GM12878 (cell line): ENCODE data around the gene FUT3. TPM values are rescaled to one million over a fixed set of nuclear protein-coding genes. Genes with fewer than 3 reads are reported as not detected.

ENCODE experiments used
- ATAC-seq: fragments of 200-7000 bp; cut with Tn5 transposase; 3 replicates; pipeline ENCODE4 v1.9.1; 2020; ENCODE audit warnings: mild to moderate bottlenecking, moderate library complexity
- BruUV-seq: library from RNA; stranded (reverse); fragments of 400-500 nt; replicated peaks from 2 replicates; lab custom pipeline; 2021; lab: Mats Ljungman, UMichigan
- CTCF ChIA-PET: fragments of 300-600 bp; sonication (Branson Sonifier 250); formaldehyde crosslinking; extraction: SDS; loops from one replicate; lab custom pipeline; 2021; ENCODE audit warnings: inconsistent platforms; lab: Yijun Ruan, JAX
- POLR2A ChIA-PET: fragments of 350-600 bp; formaldehyde crosslinking; extraction: SDS; loops from one replicate; lab custom pipeline; 2021; ENCODE audit warnings: inconsistent platforms; lab: Charles Lee
- RAD21 ChIA-PET: fragments of 300-600 bp; sonication (Branson Sonifier 250); formaldehyde crosslinking; loops from one replicate; lab custom pipeline; 2023; ENCODE audit warnings: antibody characterized with exemption; ENCODE audit not compliant: unreplicated experiment; lab: Charles Lee
- SMC1A ChIA-PET: fragments of 300-600 bp; sonication (Branson Sonifier 250); formaldehyde crosslinking; loops from one replicate; lab custom pipeline; 2023; ENCODE audit not compliant: unreplicated experiment, uncharacterized antibody; lab: Charles Lee
- DNase-seq: peaks from one replicate; pipeline ENCODE4 v3.0.0-alpha.2; 2011; ENCODE audit warnings: low read depth, low spot score
- FAIRE-seq: peaks from 3 replicates; lab custom pipeline; 2011; peaks lifted over from hg19 to GRCh38; lab: Jason Lieb, UNC
- H2AFZ ChIP-seq: 2 replicates; pipeline ENCODE4 v1.6.0; 2011; ENCODE audit warnings: low read depth, low read length, control low read depth; ENCODE audit not compliant: control insufficient read depth
- H3K27ac ChIP-seq: 2 replicates; pipeline ENCODE4 v1.5.1; 2011; ENCODE audit warnings: control low read depth; ENCODE audit not compliant: control insufficient read depth, insufficient read depth
- H3K27me3 ChIP-seq, 2 experiments: replicated peaks in 1 of 2; 2 replicates each; pipeline versions ENCODE4 v1.6.0 to v1.6.1; 2011; ENCODE audit warnings: low read length in 1 of 2; ENCODE audit not compliant: control insufficient read depth in 2 of 2, insufficient read depth in 2 of 2
- H3K36me3 ChIP-seq, 2 experiments: 2 replicates each; pipeline ENCODE4 v1.5.1; 2011; ENCODE audit warnings: low read length in 1 of 2; ENCODE audit not compliant: control insufficient read depth in 2 of 2, insufficient read depth in 2 of 2
- H3K4me1 ChIP-seq: 2 replicates; pipeline ENCODE4 v1.6.1; 2011; ENCODE audit warnings: mild to moderate bottlenecking, low read length, moderate library complexity, mixed read lengths; ENCODE audit not compliant: control insufficient read depth, insufficient read depth
- H3K4me2 ChIP-seq: 2 replicates; pipeline ENCODE4 v1.6.0; 2011; ENCODE audit warnings: control low read depth; ENCODE audit not compliant: control insufficient read depth, insufficient read depth
- H3K4me3 ChIP-seq: fragments of 200-600 bp; sonication (generic); 2 replicates; pipeline ENCODE4 v1.5.1; 2016
- H3K79me2 ChIP-seq: 2 replicates; pipeline ENCODE4 v1.6.0; 2011; ENCODE audit warnings: low read length; ENCODE audit not compliant: control insufficient read depth, insufficient read depth
- H3K9ac ChIP-seq: 2 replicates; pipeline ENCODE4 v1.8.0; 2011; ENCODE audit warnings: low read length, control low read depth, mixed read lengths; ENCODE audit not compliant: control insufficient read depth, insufficient read depth
- H3K9me3 ChIP-seq: replicated peaks from 3 replicates; pipeline ENCODE4 v1.5.1; 2011; ENCODE audit warnings: mild to moderate bottlenecking, low read length; ENCODE audit not compliant: control insufficient read depth, insufficient read depth
- H4K20me1 ChIP-seq: 2 replicates; pipeline ENCODE4 v1.6.0; 2011; ENCODE audit not compliant: control insufficient read depth, insufficient read depth
- ASH2L ChIP-seq: fragments of 300-600, 200-600 bp; sonication (generic); IDR thresholded peaks from 2 replicates; pipeline ENCODE4 v1.6.1; 2017; ENCODE audit warnings: low read depth, mild to moderate bottlenecking, borderline replicate concordance
- CUX1 ChIP-seq: IDR thresholded peaks from 2 replicates; pipeline ENCODE4 v1.6.1; 2012; ENCODE audit warnings: improper control_type of control experiment, low read depth, low read length; ENCODE audit not compliant: insufficient replicate concordance
- GABPA ChIP-seq: IDR thresholded peaks from 2 replicates; pipeline ENCODE4 v1.6.1; 2014; ENCODE audit warnings: antibody characterized with exemption, low read depth, mild to moderate bottlenecking, inconsistent platforms
- RFX5 ChIP-seq: IDR thresholded peaks from 2 replicates; pipeline ENCODE4 v1.6.1; 2011; ENCODE audit warnings: low read depth, low read length, improper control_type of control experiment
- WGBS: methylation state at CpG from one replicate; pipeline ENCODE4 v1.1.6; 2016; ENCODE audit warnings: low lambda C conversion rate; ENCODE audit not compliant: insufficient replicate concordance, insufficient coverage; ENCODE audit errors: missing lambda C conversion rate; 5-methylcytosine and 5-hydroxymethylcytosine counted together
- in situ Hi-C: fragments of 300-500 bp; cut with MboI; formaldehyde crosslinking; loops from 9 replicates; pipeline ENCODE4 v1.14.3; 2018; ENCODE audit warnings: mixed read lengths
- intact Hi-C: fragments of 100-400 bp; cut with micrococcal nuclease; formaldehyde crosslinking; loops from one replicate; pipeline ENCODE4 v1.14.2; 2022; ENCODE audit not compliant: unreplicated experiment
- polyA plus RNA-seq, 11 experiments: library from polyadenylated mRNA; depleted of rRNA in 4 of 11; unstranded in 6 of 11; stranded (reverse) in 5 of 11; fragments of >200 nt; fragmentation: Nextera tagmentation in 4 of 11; fragmentation: Illumina TruSeq in 1 of 11; extraction: Ambion mirVana in 4 of 11; extraction: Trizol in 1 of 11; gene quantifications; 1 replicate in 1 of 11; 2 replicates in 10 of 11; pipeline versions ENCODE4 v1.2.1 to v1.2.3, GENCODE V29; 2011 to 2016; ENCODE audit warnings: inconsistent platforms in 2 of 11, missing spikeins in 2 of 11, low read depth in 1 of 11
- total RNA-seq, 4 experiments: library from RNA; depleted of rRNA in 3 of 4; stranded (reverse); fragments of >200 nt in 3 of 4; fragmentation: Illumina TruSeq in 1 of 4; extraction: Trizol in 1 of 4; gene quantifications; 2 replicates each; pipeline versions ENCODE4 v1.2.1 to v1.2.3, GENCODE V29; 2013 to 2021
- TF ChIP-seq, protein P1 (sequence below): fragments of 450-650 bp; IDR thresholded peaks from 2 replicates; pipeline ENCODE4 v1.6.1; 2017; ENCODE audit warnings: mild to moderate bottlenecking, moderate library complexity

The FUT3 gene
- total and polyA plus RNA-seq, 10 of the 15 experiments (the other 5 are each of a cell fraction or from before 2014, with no cell fraction given) = 0.04 to 0.31 (median 0.07) TPM; not detected in 7

DNA sequence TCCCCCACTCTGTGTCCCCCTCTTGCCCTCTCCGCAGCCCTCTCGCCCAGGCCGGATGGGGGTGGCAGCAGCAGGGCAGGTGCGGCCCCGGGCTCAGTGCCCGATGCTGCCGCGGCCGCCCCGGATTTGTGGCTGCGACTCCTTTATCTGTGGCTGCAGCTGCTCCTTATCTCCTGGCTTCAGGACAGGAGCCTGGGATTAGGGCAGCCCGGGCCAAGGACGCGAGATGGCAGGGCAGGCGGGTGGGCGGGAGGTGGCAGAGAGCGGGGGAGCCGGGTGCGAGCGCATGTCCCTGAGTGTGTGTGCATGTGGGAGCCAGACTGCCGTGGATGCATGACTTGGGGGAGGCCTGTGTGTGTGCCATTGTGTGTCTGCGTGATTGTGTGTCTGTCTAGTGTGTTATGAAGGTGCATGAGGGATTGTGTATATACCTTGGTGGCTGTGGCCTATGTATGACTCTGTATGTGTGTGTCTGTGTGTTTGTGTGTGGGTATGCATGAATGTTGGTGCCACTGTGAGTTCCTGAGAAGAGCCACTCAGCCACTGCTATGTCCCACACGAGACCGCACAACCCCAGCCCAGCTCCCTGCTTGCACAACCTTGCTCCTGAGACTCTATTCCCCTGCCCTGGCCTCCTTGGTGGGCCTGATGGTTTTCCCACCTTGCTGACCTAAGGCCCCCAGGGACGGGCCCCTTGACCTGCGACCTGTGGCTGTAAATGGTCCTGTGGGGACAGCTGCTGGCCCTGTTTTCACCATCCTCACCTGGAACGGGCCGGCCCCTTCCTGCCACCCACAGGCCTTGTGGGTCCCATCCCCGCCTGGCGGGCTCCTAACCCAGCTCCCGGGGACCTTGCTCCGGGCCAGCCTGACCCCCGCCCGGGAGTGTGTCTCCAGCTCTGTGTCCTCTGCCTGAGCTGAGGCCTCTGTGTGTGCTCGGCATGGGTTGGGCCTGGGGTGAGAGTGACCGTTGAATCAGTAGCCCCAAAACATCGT is 51.7 kb downstream of the FUT3 start:
- SMC1A ChIA-PET = no interaction called here
- CTCF ChIA-PET = no interaction called here
- no peak overlapping the region for H3K4me2 ChIP-seq
- no peak overlapping the region for H3K9ac ChIP-seq
- H3K79me2 ChIP-seq = no peaks in the 10 kb centered on the region
- H2AFZ ChIP-seq = no peak overlapping the region
- intact Hi-C loops = loop anchor here (10.0 kb wide), 1 partner anchor 225 kb away; no protein-coding TSS in a partner anchor
- BruUV-seq = no TSS peak
- RAD21 ChIA-PET = no interaction called here
- no peak overlapping the region for H3K4me3 ChIP-seq
- ATAC-seq (no peak), DNase-seq (no peak), FAIRE-seq (no peak)
- no peaks in the 10 kb centered on the region; a peak in 2 of 4 replicates for H3K27me3 ChIP-seq
- no peaks in the 10 kb centered on the region for H3K36me3 ChIP-seq
- POLR2A ChIA-PET = no interaction called here
- in situ Hi-C loops = no loop called here
- TF ChIP-seq, protein P1, sequence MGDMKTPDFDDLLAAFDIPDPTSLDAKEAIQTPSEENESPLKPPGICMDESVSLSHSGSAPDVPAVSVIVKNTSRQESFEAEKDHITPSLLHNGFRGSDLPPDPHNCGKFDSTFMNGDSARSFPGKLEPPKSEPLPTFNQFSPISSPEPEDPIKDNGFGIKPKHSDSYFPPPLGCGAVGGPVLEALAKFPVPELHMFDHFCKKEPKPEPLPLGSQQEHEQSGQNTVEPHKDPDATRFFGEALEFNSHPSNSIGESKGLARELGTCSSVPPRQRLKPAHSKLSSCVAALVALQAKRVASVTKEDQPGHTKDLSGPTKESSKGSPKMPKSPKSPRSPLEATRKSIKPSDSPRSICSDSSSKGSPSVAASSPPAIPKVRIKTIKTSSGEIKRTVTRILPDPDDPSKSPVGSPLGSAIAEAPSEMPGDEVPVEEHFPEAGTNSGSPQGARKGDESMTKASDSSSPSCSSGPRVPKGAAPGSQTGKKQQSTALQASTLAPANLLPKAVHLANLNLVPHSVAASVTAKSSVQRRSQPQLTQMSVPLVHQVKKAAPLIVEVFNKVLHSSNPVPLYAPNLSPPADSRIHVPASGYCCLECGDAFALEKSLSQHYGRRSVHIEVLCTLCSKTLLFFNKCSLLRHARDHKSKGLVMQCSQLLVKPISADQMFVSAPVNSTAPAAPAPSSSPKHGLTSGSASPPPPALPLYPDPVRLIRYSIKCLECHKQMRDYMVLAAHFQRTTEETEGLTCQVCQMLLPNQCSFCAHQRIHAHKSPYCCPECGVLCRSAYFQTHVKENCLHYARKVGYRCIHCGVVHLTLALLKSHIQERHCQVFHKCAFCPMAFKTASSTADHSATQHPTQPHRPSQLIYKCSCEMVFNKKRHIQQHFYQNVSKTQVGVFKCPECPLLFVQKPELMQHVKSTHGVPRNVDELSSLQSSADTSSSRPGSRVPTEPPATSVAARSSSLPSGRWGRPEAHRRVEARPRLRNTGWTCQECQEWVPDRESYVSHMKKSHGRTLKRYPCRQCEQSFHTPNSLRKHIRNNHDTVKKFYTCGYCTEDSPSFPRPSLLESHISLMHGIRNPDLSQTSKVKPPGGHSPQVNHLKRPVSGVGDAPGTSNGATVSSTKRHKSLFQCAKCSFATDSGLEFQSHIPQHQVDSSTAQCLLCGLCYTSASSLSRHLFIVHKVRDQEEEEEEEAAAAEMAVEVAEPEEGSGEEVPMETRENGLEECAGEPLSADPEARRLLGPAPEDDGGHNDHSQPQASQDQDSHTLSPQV = no peak
- no peak for TF ChIP-seq RFX5
- no peak for TF ChIP-seq CUX1
- TF ChIP-seq ASH2L = no peak
- TF ChIP-seq GABPA = no peak
- peaks cover 7% of the 10 kb centered on the region for H3K4me1 ChIP-seq
- H4K20me1 ChIP-seq = no peaks in the 10 kb centered on the region
- 43% methylated on average over 37 of the region's 37 CpGs for WGBS
- H3K27ac ChIP-seq = no peak overlapping the region
- H3K9me3 ChIP-seq = no peaks in the 10 kb centered on the region
